DOHH2 (cell line): Measurements from ENCODE around the gene CFAP100.

Experiments used
- H3F3A ChIP-seq: fragments of 200-600 bp; sonication (generic), shearing (Covaris generic); 2 replicates; pipeline ENCODE4 v1.6.0; 2016; ENCODE audit warnings: antibody characterized with exemption, mild to moderate bottlenecking; ENCODE audit not compliant: control insufficient read depth, insufficient read depth
- H3K27ac ChIP-seq: fragments of 200-600 bp; sonication (generic); 2 replicates; pipeline ENCODE4 v1.5.1; 2014; ENCODE audit warnings: low read depth, mild to moderate bottlenecking, low read length, moderate library complexity
- H3K27me3 ChIP-seq: fragments of 200-600 bp; sonication (generic); 2 replicates; pipeline ENCODE4 v1.6.1; 2014; ENCODE audit warnings: mild to moderate bottlenecking, low read length, mixed read lengths; ENCODE audit not compliant: control insufficient read depth
- H3K36me3 ChIP-seq: fragments of 200-600 bp; sonication (generic); 2 replicates; pipeline ENCODE4 v1.6.1; 2014; ENCODE audit warnings: mild to moderate bottlenecking, low read length, moderate library complexity, mixed read lengths; ENCODE audit not compliant: control insufficient read depth
- H3K4me1 ChIP-seq: fragments of 200-600 bp; sonication (generic); 2 replicates; pipeline ENCODE4 v1.6.1; 2014; ENCODE audit warnings: mild to moderate bottlenecking, low read length, mixed read lengths; ENCODE audit not compliant: control insufficient read depth
- H3K4me2 ChIP-seq: fragments of 200-600 bp; sonication (generic); 2 replicates; pipeline ENCODE4 v1.6.0; 2014; ENCODE audit warnings: mild to moderate bottlenecking, low read length, moderate library complexity
- H3K4me3 ChIP-seq: fragments of 200-600 bp; sonication (generic); 2 replicates; pipeline ENCODE4 v1.5.1; 2014; ENCODE audit warnings: mild to moderate bottlenecking, low read length, mixed read lengths
- H3K79me2 ChIP-seq: fragments of 200-600 bp; sonication (generic); 2 replicates; pipeline ENCODE4 v1.6.1; 2014; ENCODE audit warnings: mild to moderate bottlenecking, low read length, mixed read lengths; ENCODE audit not compliant: control insufficient read depth
- H3K9me2 ChIP-seq: fragments of 200-600 bp; sonication (generic); replicated peaks from 2 replicates; pipeline ENCODE4 v1.6.1; 2014; ENCODE audit warnings: mild to moderate bottlenecking, low read length, mixed read lengths; ENCODE audit not compliant: control insufficient read depth
- H3K9me3 ChIP-seq: fragments of 200-600 bp; sonication (generic); 2 replicates; pipeline ENCODE4 v1.6.1; 2014; ENCODE audit warnings: antibody characterized with exemption, low read length, mixed read lengths; ENCODE audit not compliant: control insufficient read depth, insufficient read depth
- H4K20me1 ChIP-seq: fragments of 200-600 bp; sonication (generic); 2 replicates; pipeline ENCODE4 v1.6.0; 2014; ENCODE audit warnings: low read depth, mild to moderate bottlenecking, antibody characterized with exemption, low read length, moderate library complexity; ENCODE audit not compliant: control insufficient read depth, insufficient read depth
- CTCF ChIP-seq: fragments of 200-600 bp; sonication (generic); IDR thresholded peaks from one replicate; pipeline ENCODE4 v1.5.1; 2014; ENCODE audit warnings: antibody characterized with exemption, mild to moderate bottlenecking, low read depth, low read length; ENCODE audit not compliant: poor library complexity, severe bottlenecking
- EZH2phosphoT487 ChIP-seq: fragments of 200-600 bp; sonication (generic); IDR thresholded peaks from 2 replicates; pipeline ENCODE4 v1.6.1; 2017; ENCODE audit warnings: borderline replicate concordance, mild to moderate bottlenecking, antibody characterized with exemption, low read length, moderate library complexity, mixed read lengths

CFAP100 gene

GRCh38 chr3:126358038-126358815 is 36.5 kb upstream of the CFAP100 start:
- Histone ChIP-seq H3K9me3 (no peaks in the 10 kb centered on the region), H4K20me1 (no peaks in the 10 kb centered on the region), H3K36me3 (no peaks in the 10 kb centered on the region), H3K4me2 (peak overlapping the region; percentile 100), H3K27me3 (peaks cover 24% of the 10 kb centered on the region), H3K4me3 (peak overlapping the region; percentile 79), H3K4me1 (peaks cover 49% of the 10 kb centered on the region), H3F3A (peaks cover 8% of the 10 kb centered on the region), H3K79me2 (no peaks in the 10 kb centered on the region), H3K9me2 (no peaks in the 10 kb centered on the region), H3K27ac (no peak overlapping the region)
- no peak for TF ChIP-seq EZH2phosphoT487
- no peak for TF ChIP-seq CTCF

GRCh38 chr3:126358816-126359181 is 35.9 kb upstream of the CFAP100 start:
- H3K9me2 ChIP-seq: no peaks in the 10 kb centered on the region
- TF ChIP-seq EZH2phosphoT487: no peak
- no peak for TF ChIP-seq CTCF
- H3K4me2 ChIP-seq: no peak overlapping the region
- H3K9me3 ChIP-seq: no peaks in the 10 kb centered on the region
- no peak overlapping the region for H3K27ac ChIP-seq
- no peaks in the 10 kb centered on the region for H3K79me2 ChIP-seq
- H3K36me3 ChIP-seq: no peaks in the 10 kb centered on the region
- peaks cover 24% of the 10 kb centered on the region for H3K27me3 ChIP-seq
- H4K20me1 ChIP-seq: no peaks in the 10 kb centered on the region
- no peak overlapping the region for H3K4me3 ChIP-seq
- peaks cover 8% of the 10 kb centered on the region for H3F3A ChIP-seq
- peaks cover 49% of the 10 kb centered on the region for H3K4me1 ChIP-seq

GRCh38 chr3:126360046-126360713 is 34.5 kb upstream of the CFAP100 start:
- Histone ChIP-seq H3K9me3 (no peaks in the 10 kb centered on the region), H3K4me1 (peaks cover 35% of the 10 kb centered on the region), H3K9me2 (no peaks in the 10 kb centered on the region), H3K79me2 (no peaks in the 10 kb centered on the region), H4K20me1 (no peaks in the 10 kb centered on the region), H3F3A (peaks cover 6% of the 10 kb centered on the region), H3K4me2 (no peak overlapping the region), H3K27me3 (peaks cover 24% of the 10 kb centered on the region), H3K27ac (no peak overlapping the region), H3K36me3 (no peaks in the 10 kb centered on the region), H3K4me3 (no peak overlapping the region)
- TF ChIP-seq CTCF: no peak
- TF ChIP-seq EZH2phosphoT487: no peak
